Progenitor cell of endocrine pancreas (in vitro differentiated cells): ENCODE measurements around the gene GALNTL6. TPM values are rescaled to one million over a fixed set of nuclear protein-coding genes. Genes with fewer than 3 reads are reported as not detected.

ENCODE experiments used
- DNase-seq: peaks from one replicate; pipeline ENCODE4 v3.0.0; 2021; ENCODE audit warnings: low spot score; ENCODE audit not compliant: unreplicated experiment
- H3K27ac Mint-ChIP-seq: 2 replicates; pipeline ENCODE4 v1.8.0; 2021; ENCODE audit warnings: mild to moderate bottlenecking, moderate library complexity, mixed read lengths
- H3K27me3 Mint-ChIP-seq: 2 replicates; pipeline ENCODE4 v1.8.0; 2021; ENCODE audit warnings: mixed read lengths
- H3K36me3 Mint-ChIP-seq: 2 replicates; pipeline ENCODE4 v1.8.0; 2022; ENCODE audit warnings: mixed read lengths; ENCODE audit not compliant: insufficient read depth
- H3K4me1 Mint-ChIP-seq: 2 replicates; pipeline ENCODE4 v1.8.0; 2021; ENCODE audit warnings: low read depth, mixed read lengths
- H3K4me3 Mint-ChIP-seq: 2 replicates; pipeline ENCODE4 v1.8.0; 2021; ENCODE audit warnings: low read depth, mild to moderate bottlenecking, moderate library complexity, mixed read lengths
- H3K9me3 Mint-ChIP-seq: 2 replicates; pipeline ENCODE4 v1.8.0; 2021; ENCODE audit warnings: low read depth, mixed read lengths
- total RNA-seq: library from RNA; stranded (reverse); gene quantifications from 2 replicates; pipeline ENCODE4 v1.2.1, GENCODE V29; 2021
- TF ChIP-seq, protein P1 (sequence below): fragments of 200-600 bp; sonication (generic); IDR thresholded peaks from one replicate; pipeline ENCODE4 v1.5.0; 2021; ENCODE audit warnings: antibody characterized with exemption, mild to moderate bottlenecking; ENCODE audit not compliant: unreplicated experiment

The GALNTL6 gene
- total RNA-seq, 1 donor from 2014 or later: 0.14 TPM

- Mint-ChIP-seq H3K9me3 (no peaks in the 10 kb centered on the region), H3K27ac (no peak overlapping the region), H3K4me1 (no peaks in the 10 kb centered on the region), H3K36me3 (no peaks in the 10 kb centered on the region), H3K27me3 (no peaks in the 10 kb centered on the region), H3K4me3 (no peak overlapping the region)
- no peak for DNase-seq
- TF ChIP-seq, protein P1, sequence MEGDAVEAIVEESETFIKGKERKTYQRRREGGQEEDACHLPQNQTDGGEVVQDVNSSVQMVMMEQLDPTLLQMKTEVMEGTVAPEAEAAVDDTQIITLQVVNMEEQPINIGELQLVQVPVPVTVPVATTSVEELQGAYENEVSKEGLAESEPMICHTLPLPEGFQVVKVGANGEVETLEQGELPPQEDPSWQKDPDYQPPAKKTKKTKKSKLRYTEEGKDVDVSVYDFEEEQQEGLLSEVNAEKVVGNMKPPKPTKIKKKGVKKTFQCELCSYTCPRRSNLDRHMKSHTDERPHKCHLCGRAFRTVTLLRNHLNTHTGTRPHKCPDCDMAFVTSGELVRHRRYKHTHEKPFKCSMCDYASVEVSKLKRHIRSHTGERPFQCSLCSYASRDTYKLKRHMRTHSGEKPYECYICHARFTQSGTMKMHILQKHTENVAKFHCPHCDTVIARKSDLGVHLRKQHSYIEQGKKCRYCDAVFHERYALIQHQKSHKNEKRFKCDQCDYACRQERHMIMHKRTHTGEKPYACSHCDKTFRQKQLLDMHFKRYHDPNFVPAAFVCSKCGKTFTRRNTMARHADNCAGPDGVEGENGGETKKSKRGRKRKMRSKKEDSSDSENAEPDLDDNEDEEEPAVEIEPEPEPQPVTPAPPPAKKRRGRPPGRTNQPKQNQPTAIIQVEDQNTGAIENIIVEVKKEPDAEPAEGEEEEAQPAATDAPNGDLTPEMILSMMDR: no peak
Measured at GRCh38 chr4:171793723-171794122, 19.5 kb upstream of the GALNTL6 start.

GRCh38 chr4:171794528-171794927 is 18.7 kb upstream of the GALNTL6 start:
- peaks cover 3% of the 10 kb centered on the region for H3K9me3 Mint-ChIP-seq
- DNase-seq: no peak
- H3K4me3 Mint-ChIP-seq: no peak overlapping the region
- no peaks in the 10 kb centered on the region for H3K36me3 Mint-ChIP-seq
- H3K27ac Mint-ChIP-seq: no peak overlapping the region
- no peaks in the 10 kb centered on the region for H3K27me3 Mint-ChIP-seq
- H3K4me1 Mint-ChIP-seq: no peaks in the 10 kb centered on the region
- TF ChIP-seq, protein P1: no peak

- no peaks in the 10 kb centered on the region for H3K9me3 Mint-ChIP-seq
- H3K27ac Mint-ChIP-seq: no peak overlapping the region
- H3K4me3 Mint-ChIP-seq: no peak overlapping the region
- H3K27me3 Mint-ChIP-seq: peaks cover 39% of the 10 kb centered on the region
- H3K36me3 Mint-ChIP-seq: no peaks in the 10 kb centered on the region
- TF ChIP-seq, protein P1: no peak
- DNase-seq: no peak
- H3K4me1 Mint-ChIP-seq: peaks cover 11% of the 10 kb centered on the region
Measured at GRCh38 chr4:171809854-171810253, 3.4 kb upstream of the GALNTL6 start.

DNA sequence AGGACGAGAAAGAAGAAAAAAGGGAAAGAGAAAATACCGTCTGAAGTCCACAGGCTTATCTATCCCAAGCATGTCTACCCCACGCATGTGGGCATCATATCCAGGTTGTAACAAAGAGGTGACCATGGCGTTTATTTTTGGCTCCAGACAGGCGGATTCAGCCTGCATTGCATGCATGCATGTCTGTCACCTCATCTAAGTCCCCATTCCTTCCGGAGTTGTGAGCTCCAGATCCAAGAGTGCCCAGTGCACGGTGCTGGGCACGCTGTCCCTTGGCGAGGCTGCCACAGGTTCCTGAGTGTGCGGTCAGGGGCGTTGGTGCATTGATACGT is 905 bp upstream of the GALNTL6 start:
- Mint-ChIP-seq H3K27ac (no peak overlapping the region), H3K36me3 (no peaks in the 10 kb centered on the region), H3K27me3 (peaks cover 50% of the 10 kb centered on the region), H3K4me1 (peaks cover 11% of the 10 kb centered on the region), H3K4me3 (peak overlapping the region; percentile 79), H3K9me3 (no peaks in the 10 kb centered on the region)
- no peak for DNase-seq
- TF ChIP-seq, protein P1: no peak

- peaks cover 11% of the 10 kb centered on the region for H3K4me1 Mint-ChIP-seq
- no peaks in the 10 kb centered on the region for H3K36me3 Mint-ChIP-seq
- peak overlapping the region; percentile 79 for H3K4me3 Mint-ChIP-seq
- TF ChIP-seq, protein P1: no peak
- H3K9me3 Mint-ChIP-seq: no peaks in the 10 kb centered on the region
- H3K27ac Mint-ChIP-seq: no peak overlapping the region
- DNase-seq: no peak
- peaks cover 50% of the 10 kb centered on the region for H3K27me3 Mint-ChIP-seq
Measured at GRCh38 chr4:171813526-171814250, 484 bp downstream of the GALNTL6 start.
